NCI-H2227 (cell line): Measurements from ENCODE around the gene CAMTA1.

Experiments used
- DNase-seq: peaks from one replicate; lab custom pipeline; 2025; ENCODE audit not compliant: unreplicated experiment; lab: John Stamatoyannopoulos, UW

The CAMTA1 gene

DNA sequence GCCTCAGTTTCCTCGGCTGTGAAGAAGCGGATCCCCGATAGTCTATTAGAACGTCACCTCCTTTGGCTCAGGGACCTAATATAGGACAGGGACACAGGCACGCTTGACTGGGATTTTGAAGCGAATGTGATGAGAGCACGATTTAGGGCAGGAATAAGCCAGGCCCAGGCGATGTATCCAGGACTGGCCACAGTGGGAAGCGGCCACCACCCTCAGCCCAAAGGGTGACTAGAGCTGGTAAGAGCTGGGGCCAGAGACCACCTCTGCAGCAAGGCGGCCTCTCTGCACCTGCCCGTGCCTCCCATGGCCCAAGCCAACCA, 885.9 kb downstream of the CAMTA1 start:
- no peak for DNase-seq

DNA sequence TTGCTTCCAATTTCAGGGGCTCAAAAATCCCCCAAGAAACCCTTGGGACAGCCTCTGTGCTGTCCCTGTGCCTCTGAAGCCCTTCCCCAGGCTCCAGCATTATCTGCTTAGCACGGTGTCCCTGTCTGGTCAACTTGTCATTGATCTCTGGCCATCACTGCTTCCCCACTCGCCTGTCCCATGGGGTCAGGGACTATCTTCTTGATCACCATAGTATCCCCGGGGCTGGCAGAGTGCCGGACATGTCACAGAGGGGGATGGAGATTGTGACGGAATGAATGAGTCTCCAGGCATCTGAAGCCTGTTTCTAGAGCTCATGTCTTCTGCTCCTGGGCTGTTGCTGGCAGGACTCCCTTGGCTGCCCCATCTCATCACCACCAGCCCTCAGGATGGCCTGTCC, 886.4 kb downstream of the CAMTA1 start:
- no peak for DNase-seq

DNA sequence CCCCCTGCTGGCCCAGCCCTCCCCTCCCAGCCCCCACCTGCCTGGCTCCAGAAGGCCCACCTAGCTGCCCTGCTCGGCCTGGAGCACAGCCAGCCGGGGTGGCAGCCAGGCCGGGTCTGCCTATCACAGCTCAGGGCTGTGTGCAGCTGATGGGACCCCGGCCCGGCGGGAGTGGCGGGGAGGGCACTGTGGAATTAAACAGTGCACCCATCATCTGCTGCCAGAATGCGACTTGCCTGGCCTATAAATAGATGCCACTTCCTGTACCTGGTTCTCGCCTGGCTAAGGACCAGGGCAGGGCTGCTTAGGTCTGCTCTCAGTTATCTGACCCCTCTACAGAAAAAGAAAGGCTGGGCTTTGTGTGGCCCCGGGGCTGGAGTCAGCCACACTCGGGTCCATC, 887.6 kb downstream of the CAMTA1 start:
- DNase-seq = no peak

DNA sequence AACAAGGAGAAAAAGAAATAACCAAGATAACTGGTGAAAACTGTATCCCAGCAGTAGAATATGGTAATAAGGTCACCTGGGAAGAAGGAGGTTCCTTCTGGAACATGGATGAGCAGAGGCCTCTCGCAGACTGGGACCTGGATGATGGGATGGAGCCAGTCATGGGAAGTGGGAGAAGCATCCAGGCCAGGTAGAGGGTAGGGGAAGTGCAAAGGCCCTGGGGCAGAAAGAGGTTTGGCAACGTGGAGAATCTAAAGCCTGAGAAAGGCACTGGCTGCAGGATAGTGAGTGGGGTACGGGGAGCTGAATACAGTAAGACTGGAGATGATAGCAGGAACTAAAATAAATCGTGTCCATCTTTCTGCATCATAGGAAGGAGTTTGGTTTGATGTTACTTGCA, 889.7 kb downstream of the CAMTA1 start:
- DNase-seq = no peak

DNA sequence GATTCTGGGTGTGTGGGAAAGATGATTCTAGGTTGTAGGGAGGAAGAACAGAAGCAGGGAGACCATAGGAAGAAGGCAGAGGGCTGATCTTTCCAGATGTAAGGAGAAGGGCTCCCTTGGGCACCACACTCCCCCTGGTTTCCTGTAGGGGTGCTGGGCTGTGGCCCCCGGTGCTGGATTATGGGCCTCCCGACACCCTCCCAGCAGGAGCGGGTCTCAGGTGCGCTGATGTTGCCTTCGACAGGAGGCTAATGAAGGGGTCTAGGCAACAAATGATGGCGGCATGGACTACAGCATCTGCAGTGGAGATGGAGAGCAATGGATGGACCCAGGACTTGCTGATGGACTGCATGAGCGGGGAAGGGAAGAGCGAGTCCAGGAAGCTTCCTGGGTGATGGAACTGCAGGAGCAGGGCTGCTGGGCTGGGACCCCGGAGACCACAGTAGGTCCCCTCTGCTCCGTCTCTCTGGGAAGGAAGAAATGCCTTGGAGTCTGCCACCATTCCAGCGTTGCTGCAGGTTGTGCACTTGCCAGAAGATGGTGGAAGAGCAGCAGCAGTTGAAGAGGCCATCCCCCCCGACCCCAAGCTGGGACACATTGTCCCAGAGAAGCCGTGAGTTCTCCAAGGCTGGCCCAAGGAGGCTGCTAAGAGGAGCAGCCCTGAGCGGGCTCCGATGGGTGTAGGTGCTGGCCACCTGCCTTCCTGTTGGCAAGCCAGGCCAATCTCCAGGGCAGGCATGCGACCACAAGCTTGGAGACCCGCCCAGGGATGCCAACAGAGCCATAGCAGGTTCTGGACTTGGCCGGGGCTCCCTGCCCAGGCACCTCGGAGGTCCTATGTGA, 890.4 kb downstream of the CAMTA1 start:
- no peak for DNase-seq

DNA sequence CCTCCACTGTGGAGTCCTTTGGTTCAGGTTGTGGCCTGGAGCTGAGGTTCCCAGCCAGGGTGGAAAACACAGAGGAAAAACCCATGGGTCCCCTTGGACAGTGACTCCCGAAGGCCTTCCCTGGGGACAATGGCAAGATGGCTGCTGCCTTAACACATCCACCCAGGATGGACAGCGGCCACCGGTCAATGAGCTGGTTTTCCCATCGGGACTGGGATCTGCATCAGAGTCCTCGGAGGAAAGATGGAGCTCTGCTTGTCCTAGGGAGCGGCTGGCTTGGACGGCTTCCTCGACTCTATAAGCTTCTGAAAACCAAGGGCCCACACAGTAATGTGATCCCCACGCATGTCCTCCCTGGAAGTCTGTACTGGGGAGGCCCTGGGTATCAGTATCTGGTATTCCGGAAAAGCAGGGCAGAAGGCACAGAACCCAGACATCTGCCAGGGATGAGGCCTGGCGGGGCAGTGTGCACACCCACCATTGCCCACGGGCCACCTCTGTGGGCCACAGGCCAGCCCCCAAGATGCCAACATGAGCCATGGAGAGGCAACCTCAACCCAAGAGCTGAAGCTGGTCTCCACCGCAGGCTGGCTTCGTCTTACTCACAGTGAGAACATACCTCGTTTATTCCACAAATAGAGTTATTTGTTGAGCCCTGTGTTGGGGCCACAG, 891.2 kb downstream of the CAMTA1 start:
- DNase-seq = no peak

DNA sequence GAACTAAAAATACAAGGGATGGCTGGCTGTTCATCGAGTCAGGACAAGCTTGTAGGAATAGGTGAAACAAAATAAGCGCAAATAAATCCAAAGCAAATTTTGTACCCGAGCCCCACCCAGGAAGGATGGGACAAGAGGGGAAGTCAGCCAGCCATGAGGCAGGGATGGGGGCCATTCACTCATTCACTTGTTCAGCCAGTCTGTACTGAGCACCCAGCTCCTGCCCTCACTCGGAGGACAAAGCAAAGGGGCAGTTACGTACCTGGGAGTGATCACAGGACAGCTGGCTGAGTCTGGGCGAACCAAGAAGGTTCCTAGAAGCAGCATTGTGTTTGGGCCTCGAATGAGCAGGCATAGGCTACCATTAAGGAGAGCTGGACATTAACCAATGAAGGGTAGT, 891.9 kb downstream of the CAMTA1 start:
- no peak for DNase-seq

DNA sequence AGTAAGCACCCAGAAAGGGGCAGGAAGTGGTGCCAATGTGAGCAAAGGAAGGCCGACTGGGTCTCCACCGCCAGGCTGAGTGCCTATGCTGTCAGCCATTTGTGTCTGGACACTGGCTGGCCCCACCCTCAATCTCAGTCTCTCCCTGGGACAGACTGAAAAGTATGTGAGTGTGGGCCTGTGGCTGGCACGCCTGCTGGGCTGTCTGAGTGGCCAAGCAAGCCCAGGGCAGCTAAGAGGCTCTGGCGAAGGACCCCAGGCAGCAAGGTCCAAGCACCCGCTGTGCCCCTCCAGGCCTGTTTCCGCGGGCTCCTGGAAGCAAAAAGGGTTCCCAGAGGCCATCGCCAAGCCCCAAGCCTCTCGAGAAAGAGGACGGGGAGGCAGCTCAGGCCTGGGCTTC, 892.6 kb downstream of the CAMTA1 start:
- no peak for DNase-seq

DNA sequence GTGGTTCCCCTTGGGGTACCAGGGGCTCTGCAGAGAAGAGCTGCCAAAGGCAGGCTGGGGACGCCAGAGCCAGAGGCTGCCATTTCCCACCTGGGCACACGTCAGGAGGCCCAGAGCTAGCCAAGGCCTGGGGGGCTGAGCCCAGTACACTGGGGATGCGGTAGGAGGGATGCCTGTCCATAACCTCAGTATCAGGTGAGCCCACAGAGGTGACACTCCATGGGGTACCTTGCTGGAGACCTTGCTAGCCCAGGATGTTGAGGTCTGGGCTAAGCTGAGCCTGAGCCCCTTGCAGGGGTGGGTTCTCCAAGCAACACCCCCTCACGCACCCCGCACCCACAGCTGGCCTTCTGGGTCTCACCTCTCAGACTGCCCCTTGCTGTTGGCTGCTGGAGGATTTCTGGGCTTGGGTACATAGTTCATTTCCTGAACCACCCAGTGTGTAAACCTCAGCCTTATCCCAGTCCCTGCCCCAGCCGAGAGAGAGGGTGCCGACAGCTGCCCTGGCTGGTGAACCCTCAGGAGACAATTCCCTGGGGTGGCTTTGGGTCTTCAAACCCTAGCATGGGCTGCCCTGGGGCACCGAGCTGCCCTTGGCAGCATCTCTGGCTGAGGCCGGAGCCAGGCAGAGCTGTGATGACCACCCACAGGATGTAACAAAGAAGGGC, 893.4 kb downstream of the CAMTA1 start:
- DNase-seq = no peak

DNA sequence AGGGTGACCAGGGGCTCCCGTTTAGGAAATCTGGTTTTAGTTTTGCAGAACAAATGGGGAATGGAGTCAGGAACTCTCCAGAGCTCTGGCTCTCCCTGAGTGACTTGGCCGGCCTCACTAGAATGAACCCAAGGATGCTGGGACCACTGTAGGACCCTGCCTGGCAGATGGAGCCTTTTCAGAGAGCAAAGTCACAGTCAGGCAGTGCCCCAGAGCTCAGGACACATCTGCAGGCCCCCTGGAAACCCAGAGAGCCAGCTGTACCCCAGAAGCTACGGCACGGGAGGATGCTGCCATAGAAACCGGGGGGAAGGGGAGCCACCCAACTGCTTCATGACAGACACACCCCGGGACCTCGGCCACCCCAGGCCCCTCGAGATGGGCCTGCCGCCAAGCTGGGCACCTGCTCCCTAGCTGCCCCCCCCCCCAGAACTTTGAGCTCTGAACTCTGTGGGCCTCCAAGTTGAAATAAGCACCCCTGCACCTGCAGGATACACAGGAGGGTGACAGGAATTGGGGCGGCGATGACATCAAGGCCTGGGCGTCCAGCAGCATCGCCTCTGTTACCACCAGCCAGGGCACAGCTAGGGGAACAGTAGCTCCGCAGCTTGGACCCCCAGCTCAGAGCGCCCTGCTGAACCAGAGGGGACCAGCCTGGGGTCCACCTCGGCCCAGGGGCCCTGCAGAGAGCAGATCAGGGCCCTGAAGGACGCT, 894.1 kb downstream of the CAMTA1 start:
- DNase-seq = no peak

DNA sequence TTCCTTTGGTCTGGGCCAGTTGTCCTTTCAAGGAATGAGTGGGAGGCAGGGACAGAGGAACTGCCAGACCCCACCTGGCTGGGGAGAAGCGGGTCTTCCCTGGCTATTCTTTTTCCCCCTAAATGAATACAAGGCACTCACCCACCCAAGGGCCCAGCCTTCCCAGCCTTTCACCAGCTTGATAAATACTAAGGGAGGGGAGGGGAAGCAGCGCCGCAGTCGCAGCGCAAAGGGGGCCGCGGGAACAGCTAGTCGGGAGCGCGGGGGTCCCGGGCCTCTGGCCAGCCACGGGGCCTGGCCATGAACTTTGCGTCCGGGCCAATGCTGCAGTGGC, 894.6 kb downstream of the CAMTA1 start:
- no peak for DNase-seq

DNA sequence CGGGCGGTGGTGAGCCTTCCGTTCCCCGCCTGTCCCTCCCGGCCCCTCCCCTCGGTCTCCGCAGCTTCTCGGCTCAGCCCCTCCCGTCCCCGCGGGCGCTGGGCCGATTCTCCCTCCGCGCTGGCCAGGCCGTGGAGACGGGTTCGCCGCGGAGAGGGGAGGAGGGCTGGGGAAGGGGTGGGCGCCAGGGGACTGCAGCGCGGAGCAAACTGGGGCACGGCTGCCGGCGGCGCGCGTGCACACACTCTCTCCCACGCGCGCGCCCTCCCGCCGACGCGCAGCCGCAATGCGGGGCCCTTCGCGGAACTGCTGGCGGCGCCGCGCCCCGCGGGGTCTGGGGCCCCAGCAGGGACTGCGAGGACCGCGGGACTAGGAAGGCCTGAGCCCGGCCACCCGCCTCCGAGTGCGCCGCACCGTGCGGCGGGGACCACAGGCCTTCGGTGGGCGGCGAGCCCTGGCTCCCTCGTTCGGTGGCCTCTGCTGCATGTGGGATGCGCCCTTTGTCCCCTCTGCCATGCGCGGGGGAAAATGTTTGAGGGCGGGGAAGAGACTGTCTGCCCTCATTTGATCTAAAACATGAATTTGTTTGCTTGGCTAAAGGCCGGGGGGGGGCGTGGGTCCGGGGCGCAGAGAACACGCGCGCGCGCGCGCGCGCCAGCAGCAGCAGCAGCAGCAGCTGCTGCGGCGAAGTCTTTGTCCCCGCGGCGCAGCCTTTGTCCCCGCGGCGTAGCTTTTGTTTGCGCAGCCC, 895.1 kb downstream of the CAMTA1 start:
- DNase-seq = peak; percentile 87

DNA sequence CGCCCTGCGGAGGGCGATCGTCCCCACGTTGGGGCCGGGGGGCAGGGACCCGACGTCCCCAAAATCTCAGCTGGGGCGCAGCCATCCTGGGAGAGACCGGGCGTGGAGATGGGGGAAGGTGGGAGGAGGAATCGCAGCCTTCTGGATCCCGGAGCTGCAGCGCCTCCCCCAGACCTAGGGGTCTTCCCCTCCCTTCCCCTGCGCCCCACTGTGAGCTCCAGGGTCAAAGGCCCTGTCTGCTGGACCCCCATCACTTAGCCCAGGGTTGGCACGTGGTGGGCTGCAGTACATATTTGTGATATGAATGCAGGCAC, 895.7 kb downstream of the CAMTA1 start:
- DNase-seq = no peak

DNA sequence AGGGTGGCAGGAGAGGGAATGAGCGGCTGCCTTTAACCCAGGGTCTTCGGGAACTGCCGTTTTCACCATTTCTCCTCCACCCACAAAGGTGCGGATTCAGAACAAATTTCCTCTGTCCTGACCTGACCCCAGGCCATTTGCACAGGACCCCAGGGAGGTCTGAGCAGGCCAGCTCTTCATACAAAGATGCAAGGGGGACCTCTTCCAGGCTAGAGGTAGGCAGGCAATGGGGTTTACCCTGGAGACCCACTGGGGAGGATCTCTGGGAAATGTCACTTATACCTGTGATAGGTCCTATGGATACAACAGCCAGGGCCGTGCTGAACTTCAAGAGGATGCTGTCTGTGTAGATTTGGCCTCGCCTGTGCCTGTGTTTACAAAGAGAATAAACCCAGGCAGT, 896.1 kb downstream of the CAMTA1 start:
- no peak for DNase-seq

DNA sequence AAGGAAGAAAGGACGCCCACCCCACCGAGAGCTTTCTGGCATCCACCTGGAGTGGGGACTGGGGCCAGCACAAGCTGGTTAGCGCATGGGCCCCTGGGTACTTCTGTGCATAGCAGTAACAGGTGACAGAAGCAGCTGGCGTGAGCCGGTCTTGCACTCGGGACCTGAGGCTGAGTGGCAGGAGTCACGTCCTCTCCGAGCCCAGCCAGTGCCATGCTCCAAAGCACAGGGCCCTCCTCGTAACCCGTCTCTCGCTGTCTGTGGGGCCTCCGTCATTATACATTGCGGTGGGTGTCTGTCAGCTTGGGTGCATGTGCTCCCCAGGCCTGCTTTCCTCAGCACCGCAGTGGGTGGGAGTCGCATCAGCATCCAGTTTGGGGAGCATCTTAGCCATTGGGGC, 898.3 kb downstream of the CAMTA1 start:
- DNase-seq = no peak

DNA sequence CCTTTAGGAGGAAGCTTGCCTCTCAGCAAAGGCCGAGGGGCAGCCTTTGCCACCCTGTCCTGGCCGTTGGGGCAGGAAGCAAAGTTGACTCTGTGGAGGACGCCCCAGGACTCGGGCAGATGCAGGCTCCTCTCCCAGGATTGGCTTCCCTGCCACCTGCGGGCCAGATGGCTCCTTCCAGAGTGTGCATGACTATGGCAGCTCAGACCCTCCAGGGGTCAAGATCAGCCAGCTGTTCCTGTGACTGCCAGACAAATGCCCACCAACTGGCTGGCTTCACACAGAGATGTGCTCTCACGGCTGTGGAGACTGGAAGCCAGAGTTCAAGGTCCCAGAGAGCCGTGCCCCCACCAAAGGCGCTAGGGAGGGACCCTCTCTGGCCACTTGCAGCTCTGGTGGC, 898.9 kb downstream of the CAMTA1 start:
- no peak for DNase-seq

DNA sequence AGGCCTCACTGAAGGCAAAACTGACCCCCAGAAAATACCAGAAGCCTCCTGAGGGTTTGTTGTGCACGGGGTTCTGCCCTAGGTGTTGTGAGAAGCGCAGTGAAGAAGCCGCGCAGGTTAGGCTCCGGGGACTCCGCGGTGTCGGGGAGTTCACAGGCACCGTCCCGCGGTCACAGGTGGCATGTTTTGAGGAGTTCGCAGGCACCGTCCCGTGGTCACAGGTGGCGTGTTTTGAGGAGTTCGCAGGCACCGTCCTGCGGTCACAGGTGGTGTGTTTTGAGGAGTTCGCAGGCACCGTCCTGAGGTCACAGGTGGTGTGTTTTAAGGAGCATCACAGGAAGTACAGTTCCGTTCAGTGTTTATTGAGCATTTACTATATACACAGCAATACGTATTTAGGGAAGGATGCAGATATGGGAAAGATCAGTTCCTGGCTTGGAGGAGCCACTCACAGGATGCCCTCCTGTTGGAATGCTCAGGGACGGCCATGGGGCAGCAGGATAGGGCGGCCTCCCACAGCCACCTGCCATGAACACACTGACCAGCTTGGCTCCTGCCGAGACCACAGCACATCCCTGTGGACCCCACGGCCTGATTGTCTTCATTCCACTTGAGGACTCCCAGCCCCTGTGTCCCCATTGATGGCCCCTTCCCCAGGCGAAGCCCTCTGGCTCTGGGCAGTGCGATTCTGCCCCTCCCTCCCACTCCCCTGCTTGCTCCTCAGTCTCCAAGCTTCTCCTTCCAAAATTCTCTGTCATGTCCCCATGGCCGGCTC, 899.8 kb downstream of the CAMTA1 start:
- DNase-seq = no peak

DNA sequence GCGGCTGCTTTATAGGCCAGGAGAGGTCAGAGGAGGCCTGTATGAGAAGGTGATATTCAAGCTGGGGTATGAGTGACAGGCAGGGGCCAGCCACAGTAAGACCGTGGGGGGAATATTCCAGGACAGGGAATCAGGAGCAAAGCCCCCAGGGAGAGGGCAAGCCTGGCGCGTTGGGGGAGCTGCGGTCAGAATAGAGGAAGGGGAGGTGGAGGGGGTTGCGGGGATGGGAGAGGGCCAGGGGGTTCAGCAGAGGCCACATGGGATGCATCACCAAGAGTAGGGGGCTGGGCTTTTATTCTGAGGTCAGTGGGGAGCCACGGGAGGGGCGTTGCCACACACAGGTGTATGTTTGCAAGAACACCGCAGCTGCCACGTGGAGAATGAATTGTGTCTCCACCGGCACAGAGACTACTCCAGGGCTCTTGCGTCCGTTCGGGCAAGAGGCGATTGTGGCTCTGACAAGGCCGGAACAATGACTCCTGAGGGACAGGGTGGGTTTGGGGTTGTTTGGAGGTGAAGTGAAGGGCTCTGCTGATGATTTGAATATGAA, 901.1 kb downstream of the CAMTA1 start:
- DNase-seq = no peak

DNA sequence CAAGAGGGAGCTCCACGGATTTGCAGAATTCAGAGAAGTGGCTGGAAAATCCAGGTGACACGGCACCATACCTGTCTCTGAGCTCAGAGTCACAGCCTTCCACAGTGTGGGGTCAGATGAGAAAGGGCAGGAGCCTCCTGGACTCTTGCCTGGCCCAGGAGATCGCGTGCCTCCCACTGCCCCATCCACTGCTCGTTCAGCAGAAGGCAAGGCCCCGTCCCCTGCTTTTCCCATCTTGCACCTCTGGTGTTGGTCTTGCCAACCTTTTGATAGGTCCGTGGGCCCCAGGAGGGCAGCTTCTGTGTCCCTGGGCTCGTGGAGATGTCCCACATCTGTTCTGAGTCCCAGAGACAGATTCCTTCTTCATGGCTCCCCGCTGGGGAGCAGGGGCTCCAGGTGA, 902.2 kb downstream of the CAMTA1 start:
- DNase-seq = no peak

DNA sequence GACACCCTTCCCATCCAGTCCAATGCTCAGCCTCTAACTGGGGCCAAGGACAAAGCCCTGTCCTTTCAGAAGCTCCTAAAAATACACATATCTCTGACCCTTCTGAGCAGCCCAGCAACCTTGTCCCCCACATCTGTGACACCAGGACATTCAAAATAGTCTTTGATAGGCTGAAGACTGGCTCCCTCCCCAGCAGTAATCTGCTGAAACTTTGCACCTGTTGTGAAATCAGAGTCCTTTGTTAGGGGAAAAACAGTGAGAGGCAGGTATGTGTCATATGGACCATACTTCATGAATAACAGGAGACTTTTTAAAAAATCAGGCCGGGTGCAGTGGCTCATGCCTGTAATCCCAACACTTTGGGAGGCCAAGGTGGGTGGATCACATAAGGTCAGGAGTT, 903.4 kb downstream of the CAMTA1 start:
- DNase-seq = no peak
